Measurements from ENCODE around the gene AAGAB.

- TF ChIP-seq CTCF (conservative IDR thresholded peaks at IDR 0.05) (no peak), EZH2 (IDR thresholded peaks at IDR 0.05; ENCODE audit: low read depth) (no peak)
Observed at GRCh38 chr15:67175643-67176071, 78.8 kb downstream of the AAGAB start.

Measured in PC-9 (cell line).